ENCODE results near the gene LSAMP.
A peak's percentile ranks its signal among the peaks of the same experiment; 100 is the strongest.

The LSAMP gene

DNA sequence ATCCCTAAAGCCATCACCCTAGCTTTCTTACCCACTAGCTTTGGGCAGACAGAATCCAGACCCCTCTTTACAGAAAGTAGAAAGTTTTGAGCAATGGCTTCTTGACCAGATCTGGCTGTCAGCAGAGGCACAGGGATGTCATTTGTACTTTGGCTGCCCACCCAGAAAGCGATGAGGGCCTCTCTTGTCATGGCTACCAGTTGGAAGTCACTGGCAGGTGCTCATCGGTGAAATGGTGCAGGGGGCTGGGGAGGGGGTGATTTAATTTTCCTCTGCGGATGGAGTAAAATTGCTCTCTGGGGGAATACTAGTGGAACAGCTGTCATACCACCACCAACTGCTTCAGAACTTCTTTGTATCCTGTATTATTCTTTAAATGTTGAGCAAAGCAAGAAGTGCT is 393.7 kb downstream of the LSAMP start:
- no peak for DNase-seq (ENCODE audit: low spot score)

DNA sequence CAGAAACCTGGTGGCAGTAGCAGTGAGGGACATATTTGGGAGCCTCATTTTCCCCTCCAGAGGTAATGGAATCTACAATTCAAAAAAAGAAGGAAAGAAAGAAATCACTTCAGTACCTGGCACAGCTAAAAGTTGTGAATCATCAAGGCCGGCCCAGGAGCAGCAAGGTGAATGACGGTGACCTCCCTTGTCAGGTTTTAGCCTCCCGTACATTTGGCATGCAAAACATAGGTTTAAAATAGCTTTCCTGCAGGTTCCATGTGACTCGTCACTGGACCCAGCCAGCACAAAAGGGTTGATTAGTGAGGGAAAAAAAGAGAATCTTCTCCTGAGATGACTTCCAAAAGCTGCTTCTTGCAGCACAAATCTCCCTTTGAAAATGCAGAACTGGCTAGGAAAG is 394.2 kb downstream of the LSAMP start:
- DNase-seq (ENCODE audit: low spot score): no peak

DNA sequence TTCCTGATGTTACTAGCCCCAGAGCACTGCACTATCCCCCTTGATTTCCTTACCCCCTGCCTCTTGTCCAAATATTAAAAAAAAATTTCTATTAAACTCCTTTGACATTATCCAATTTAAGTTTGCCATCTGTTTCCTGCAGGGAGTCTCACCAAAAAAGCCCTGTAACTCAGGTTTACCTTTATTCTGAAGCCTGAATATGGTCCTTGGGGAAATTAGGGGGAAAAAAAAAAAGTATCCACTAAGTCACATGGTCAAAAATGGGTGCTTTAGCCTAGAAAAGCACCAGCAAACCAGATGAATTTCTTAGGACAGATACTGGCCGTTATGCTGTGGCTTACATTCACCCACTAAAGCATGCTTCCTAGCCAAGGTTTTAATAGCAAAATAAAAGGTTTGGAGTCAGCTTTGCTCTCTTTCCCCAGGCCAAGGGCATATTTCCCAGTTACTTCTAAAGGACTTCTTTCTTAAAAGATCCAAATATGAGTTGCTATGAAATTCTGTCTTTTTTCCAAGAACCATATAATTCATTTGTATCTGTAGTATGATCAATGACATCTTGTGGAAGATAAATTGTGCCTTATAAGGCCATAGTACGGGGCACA is 394.9 kb downstream of the LSAMP start:
- DNase-seq (ENCODE audit: low spot score): no peak

- DNase-seq (ENCODE audit: low spot score): no peak
These were observed 396.3 kb downstream of the LSAMP start for GRCh38 chr3:116048991-116049390.

DNA sequence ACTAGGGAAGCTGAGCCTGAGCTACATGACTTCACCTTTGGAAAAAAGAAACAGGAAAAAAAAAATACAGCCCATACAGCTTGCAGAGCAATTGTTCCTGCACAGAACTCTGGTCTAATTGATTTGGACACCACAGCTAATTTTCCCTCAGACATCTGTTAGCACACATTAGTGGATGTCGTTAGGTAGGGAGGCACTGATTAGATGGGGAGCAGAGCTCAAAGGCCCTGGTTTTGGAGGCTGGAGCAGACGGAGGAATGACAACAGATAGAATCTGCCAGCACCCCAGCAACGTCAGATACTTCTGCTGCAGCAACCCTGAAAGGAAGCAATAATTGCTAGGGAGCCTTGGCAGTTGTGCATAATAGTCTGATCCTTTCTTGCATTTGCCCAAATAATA is 398.9 kb downstream of the LSAMP start:
- no peak for DNase-seq (ENCODE audit: low spot score)

DNA sequence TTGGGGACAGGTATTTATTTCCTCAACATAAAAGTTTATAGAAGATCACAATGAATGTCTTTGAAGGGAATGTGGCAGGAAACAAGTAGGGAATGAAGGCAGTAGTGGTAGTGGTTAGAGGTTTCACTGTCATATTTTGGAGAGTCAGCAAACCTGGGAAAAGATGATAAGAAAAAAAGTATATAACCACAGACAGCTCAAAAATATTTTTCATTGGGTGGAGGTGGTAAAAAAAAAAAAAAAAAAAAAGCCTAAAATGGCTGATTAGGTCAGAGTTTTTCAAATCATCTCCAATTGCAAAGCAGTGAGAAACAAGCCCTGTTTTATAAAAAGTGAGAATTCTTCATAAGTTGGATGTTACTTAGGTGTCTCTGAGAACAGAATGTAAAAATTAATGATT is 400.0 kb downstream of the LSAMP start:
- DNase-seq (ENCODE audit: low spot score): no peak

GRCh38 chr3:116040152-116040551 is 405.1 kb downstream of the LSAMP start:
- DNase-seq (ENCODE audit: low spot score): no peak

DNA sequence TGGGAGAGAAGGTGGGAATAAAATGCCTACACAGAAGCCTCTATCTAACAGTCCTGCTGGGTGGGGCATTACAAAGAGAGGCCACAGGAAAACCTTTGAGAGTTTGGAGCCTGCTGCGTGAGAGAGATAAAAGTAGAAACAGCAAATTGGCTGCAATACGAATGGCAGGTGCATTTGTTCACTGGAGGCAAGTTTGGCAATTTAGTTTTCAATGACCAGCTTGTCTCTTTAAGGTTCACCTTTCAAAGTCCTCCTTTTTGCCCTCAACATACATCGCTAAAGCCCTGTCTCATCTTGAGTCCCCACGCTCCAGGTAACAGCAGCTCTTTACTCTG is 405.7 kb downstream of the LSAMP start:
- DNase-seq (ENCODE audit: low spot score): no peak

DNA sequence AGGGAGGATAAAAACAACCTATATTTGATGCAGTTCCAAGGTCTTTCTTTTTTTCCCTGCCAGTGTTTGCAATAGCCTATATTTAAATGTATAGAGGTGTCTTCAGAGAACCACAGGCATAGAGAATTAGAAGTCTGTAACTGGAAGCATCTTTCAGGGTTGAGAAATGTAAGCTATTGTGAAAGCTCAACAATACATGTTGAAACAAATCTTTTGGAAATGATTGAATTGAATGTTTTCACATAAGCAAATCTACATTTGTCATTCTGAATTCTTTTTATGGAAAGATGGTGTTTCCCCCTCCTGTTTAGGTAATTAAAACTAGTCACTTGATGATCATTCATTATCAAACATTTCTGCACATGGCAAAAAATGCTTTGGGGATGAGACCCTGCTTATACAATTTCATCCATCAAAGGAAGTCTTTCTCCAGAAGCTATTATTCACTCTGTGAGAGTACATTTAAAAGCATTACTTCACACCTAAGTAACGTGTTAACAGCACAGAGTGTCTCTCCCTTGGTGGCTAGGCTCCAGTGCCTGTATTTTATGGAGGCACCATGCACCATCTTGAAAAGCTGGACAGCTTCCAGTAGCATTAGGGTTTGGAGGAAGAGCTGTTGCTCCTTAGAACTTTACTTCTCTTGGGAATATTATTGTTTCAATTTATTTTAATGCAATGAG is 406.2 kb downstream of the LSAMP start:
- no peak for DNase-seq (ENCODE audit: low spot score)

GRCh38 chr3:116037954-116038911 is 407.1 kb downstream of the LSAMP start:
- no peak for DNase-seq (ENCODE audit: low spot score)

- DNase-seq (ENCODE audit: low spot score): no peak
These were observed 409.9 kb downstream of the LSAMP start for GRCh38 chr3:116035429-116035828.

DNA sequence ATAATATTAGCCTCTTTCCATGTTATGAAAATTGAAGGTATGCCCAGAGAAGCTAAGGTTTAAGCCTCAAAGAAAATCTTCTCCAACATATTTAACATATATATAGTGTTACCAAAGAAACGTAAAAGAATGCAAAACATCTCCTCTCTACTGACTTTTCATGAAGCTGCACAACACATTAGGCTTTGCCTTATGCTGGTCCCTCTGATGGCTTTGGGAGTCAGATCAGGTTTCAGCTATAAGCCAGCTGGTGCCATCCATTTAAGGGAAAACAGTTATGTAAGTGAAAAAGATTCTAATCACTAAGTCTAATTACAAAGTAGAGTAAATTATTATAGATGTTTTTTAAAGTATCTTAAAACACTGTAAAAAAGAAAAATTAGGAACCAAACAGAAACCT is 410.5 kb downstream of the LSAMP start:
- DNase-seq (ENCODE audit: low spot score): no peak

DNA sequence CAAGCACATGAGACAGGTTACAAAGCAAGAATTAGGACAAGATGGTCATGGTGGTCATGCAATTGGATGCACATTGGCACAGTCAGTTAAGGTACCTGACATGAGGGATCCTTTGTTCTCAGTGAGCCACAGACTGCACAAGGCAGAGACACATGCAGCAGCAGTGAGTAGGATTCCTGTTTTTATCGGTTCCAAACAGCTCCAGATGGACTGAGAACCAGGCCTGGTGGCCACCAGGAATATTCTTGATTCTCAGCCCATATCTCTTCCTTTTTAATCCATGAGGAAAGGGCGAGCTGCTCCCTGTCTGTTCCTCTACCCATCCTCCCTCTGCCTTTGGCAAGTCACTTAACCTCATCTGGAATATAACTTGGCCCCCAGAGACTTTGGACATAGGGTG is 411.2 kb downstream of the LSAMP start:
- DNase-seq (ENCODE audit: low spot score): no peak

GRCh38 chr3:116033516-116033915 is 411.8 kb downstream of the LSAMP start:
- no peak for DNase-seq (ENCODE audit: low spot score)

DNA sequence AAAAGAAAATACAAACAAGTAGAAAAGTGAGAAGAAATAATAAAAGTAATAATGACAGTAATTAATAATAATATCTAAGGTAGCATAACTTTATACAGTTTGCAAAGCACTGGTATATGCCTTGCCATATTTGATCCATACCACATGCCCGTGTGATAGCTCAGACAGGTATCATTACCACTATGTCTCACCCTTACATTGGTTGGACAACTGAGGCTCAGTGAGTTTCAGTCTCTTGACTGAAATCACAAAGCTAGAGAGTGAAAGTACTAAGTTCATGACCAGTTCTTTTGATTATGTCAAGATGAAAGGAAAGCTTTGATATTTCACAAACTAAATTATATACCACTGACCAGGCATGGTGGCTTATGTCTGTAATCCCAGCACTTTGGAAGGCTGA is 413.1 kb downstream of the LSAMP start:
- DNase-seq (ENCODE audit: low spot score): no peak

- no peak for DNase-seq (ENCODE audit: low spot score)
These were observed 415.0 kb downstream of the LSAMP start for GRCh38 chr3:116030131-116030850.

- DNase-seq (ENCODE audit: low spot score): no peak
These were observed 416.0 kb downstream of the LSAMP start for GRCh38 chr3:116029266-116029665.

DNA sequence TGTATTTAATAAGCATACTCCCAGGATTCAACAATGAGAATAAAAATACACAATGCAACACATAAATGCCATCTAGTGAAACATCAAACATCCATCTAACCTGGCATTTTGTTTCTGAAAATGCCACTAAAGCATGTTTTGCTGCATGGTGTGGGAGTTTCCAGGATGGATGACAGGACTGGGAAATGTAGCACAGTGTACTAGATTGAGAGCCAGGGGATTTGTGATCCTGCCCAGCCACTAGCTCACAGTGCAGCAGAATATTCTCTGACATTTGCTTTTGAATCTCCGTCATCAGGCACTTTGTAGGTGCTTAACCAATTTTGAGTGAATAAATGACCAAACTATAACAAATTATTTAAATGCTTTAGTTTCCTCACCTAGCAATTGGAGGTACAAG is 417.1 kb downstream of the LSAMP start:
- no peak for DNase-seq (ENCODE audit: low spot score)

GRCh38 chr3:116020989-116021388 is 424.3 kb downstream of the LSAMP start:
- peak; percentile 20 for DNase-seq (ENCODE audit: low spot score)

DNA sequence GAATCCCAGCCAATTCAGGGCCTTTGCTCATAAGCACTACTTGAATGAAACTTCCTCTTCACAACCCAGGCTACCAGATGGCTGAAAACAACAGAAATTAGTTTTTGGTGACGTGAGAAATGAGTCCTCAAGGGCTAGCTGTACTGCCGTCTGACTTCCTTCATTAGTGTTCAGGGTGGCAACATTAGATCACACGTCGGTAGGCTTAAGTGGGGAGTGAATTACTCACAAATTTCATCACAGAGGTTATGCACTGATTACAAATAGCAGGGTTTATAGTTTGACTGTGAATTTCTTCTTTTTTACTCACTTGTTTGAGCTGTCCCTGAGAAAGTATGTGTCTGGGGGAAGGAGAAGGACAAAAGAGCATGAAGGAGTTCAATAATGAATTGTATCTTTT is 424.8 kb downstream of the LSAMP start:
- no peak for DNase-seq (ENCODE audit: low spot score)

DNA sequence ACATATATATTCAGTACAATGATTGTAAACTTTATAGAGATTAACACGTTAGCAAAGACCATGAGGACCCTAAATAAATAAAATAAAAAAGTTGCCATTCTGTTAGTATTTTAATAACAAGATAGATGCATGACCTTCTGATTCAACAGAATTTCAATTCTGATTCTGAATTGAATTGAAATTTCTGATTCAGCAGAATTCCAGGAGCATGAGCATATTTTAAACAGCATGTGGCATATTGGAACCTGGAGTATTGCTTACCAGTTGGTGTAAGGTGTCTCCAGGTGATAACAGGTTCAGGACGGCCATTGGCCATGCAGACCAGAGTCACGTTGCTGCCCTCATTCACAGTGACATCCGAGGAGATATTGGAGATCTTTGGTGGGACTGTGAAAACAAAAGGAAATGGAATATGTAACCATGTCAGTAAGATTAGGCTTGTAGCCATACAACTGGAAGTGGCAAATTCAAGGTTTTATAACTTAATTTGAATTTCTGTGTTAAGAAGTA is 426.0 kb downstream of the LSAMP start:
- DNase-seq (ENCODE audit: low spot score): no peak

GRCh38 chr3:116018646-116019045 is 426.6 kb downstream of the LSAMP start:
- DNase-seq (ENCODE audit: low spot score): no peak
